22Rv1 (cell line): ENCODE data around the gene SRMS.

Source experiments
- CTCF ChIP-seq: fragments of 450-650 bp; IDR thresholded peaks from 2 replicates; pipeline ENCODE4 v1.5.1; 2017; ENCODE audit warnings: mild to moderate bottlenecking
- ZFX ChIP-seq: fragments of 450-650 bp; IDR thresholded peaks from 2 replicates; pipeline ENCODE4 v1.6.1; 2017; ENCODE audit warnings: antibody characterized with exemption, borderline replicate concordance

DNA sequence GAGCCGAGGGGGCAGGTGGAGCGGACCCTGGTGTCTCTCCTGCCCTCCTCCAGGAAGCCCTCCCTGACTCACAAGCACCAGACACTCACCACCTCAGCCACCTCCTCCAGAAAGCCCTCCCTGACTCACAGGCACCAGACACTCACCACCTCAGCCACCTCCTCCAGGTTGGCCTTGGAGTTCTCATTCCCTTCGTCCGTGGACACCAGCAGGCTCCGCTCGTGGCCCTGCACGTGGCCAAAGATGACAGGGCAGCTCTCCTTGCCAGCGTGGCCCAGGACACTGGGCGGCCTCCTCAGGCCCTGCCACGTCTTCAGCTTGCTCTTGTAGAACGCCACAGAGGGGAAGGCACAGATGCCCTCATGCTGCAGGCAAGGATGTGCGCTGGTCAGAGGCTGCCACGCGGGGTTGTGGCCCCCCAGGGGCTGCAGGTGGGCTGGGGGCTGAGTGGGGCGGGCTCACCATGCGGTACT lies 12.8 kb upstream of the SRMS start:
- TF ChIP-seq CTCF (no peak), ZFX (no peak)
